ENCODE results near the gene DLGAP1.

DNA sequence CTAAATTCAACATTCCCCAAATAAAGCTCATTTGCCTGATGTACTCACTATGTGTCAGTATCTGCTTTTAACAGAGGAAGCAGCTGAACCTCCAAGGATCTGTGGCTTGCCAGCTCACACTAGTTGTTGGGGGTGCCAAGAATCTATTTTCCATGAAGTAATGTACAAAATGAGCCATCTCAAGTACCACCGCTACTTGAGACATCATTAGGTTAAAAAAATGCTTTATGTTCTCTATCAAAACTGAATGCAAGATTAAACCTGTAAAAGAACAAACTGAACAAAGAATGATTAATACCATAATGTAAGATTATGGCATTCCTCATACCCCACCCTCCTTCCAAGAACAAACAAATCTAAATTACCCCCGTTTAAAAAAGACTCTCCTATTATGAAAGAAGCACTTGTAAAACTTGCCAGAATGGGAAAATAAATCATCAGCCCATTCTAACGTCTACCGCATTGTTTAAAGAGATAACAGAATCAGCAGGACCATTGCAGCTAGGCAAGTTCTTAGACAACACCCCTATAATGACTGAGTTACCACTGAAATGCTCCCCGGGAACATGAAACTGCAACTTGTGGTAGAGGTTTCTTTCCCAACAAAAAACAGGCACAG lies 471.6 kb downstream of the DLGAP1 start:
- TF ChIP-seq EZH2 (IDR thresholded peaks at IDR 0.05; ENCODE audit: insufficient read depth, poor library complexity, severe bottlenecking) (no peak), EZH2phosphoT487 (IDR thresholded peaks at IDR 0.05; ENCODE audit: insufficient read depth, low read depth) (no peak)
